Testis (tissue), 3 donors: ENCODE measurements around the gene TBX6. TPM values are rescaled to one million over a fixed set of nuclear protein-coding genes. Genes with fewer than 3 reads are reported as not detected.

Experiments
- DNase-seq: peaks from one replicate; pipeline ENCODE4 v3.0.0-alpha.2; 2019
- H3K27ac ChIP-seq, 2 donors: fragments of 200-600 bp; sonication (generic); one replicate each; pipeline ENCODE4 v1.5.1; 2019
- H3K27me3 ChIP-seq: fragments of 200-600 bp; sonication (generic); one replicate; pipeline ENCODE4 v1.5.1; 2019
- H3K36me3 ChIP-seq: fragments of 200-600 bp; sonication (generic); one replicate; pipeline ENCODE4 v1.5.1; 2017; ENCODE audit warnings: low read depth; ENCODE audit errors: missing control alignments
- H3K4me1 ChIP-seq: fragments of 200-600 bp; sonication (generic); one replicate; pipeline ENCODE4 v1.5.1; 2019
- H3K4me3 ChIP-seq, 2 donors: fragments of 200-600 bp; sonication (generic); one replicate each; pipeline ENCODE4 v1.5.1; 2017 to 2019
- H3K9me3 ChIP-seq: fragments of 200-600 bp; sonication (generic); one replicate; pipeline ENCODE4 v1.5.1; 2017
- CTCF ChIP-seq, 3 experiments: fragments of 450-650 bp in 2 of 3; fragments of 200-600 bp in 1 of 3; sonication (generic) in 1 of 3; IDR thresholded peaks; one replicate each; pipeline ENCODE4 v1.5.1; 2016 to 2019; ENCODE audit warnings: antibody characterized with exemption in 3 of 3, mild to moderate bottlenecking in 2 of 3, moderate library complexity in 1 of 3
- POLR2A ChIP-seq: fragments of 450-650 bp; IDR thresholded peaks from one replicate; pipeline ENCODE4 v1.6.1; 2017; ENCODE audit warnings: antibody characterized with exemption, mild to moderate bottlenecking, moderate library complexity
- WGBS, 2 donors: methylation state at CpG; one replicate each; pipeline ENCODE4 v1.1.5; 2018; 5-methylcytosine and 5-hydroxymethylcytosine counted together
- intact Hi-C: fragments of 100-400 bp; cut with DNase I; formaldehyde crosslinking; loops from one replicate; pipeline ENCODE4 v1.15.1; 2023; ENCODE audit warnings: low total_unique reads
- polyA plus RNA-seq: library from polyadenylated mRNA; stranded (reverse); fragments of 350-450 nt; fragmentation: Illumina TruSeq; extraction: RNeasy Lipid Tissue Mini Kit (QIAGEN cat#74804); gene quantifications from one replicate; pipeline ENCODE4 v1.2.3, GENCODE V29; 2014; ENCODE audit warnings: low read depth, low replicate concordance; ENCODE audit not compliant: insufficient read depth
- total RNA-seq, 2 donors: library from RNA; depleted of rRNA; stranded (reverse); fragments of >200 nt; gene quantifications; one replicate each; pipeline ENCODE4 v1.2.3, GENCODE V29; 2016

TBX6 gene
- total and polyA plus RNA-seq, 3 donors from 2014 or later = 1.3 to 2.9 (median 1.7) TPM

DNA sequence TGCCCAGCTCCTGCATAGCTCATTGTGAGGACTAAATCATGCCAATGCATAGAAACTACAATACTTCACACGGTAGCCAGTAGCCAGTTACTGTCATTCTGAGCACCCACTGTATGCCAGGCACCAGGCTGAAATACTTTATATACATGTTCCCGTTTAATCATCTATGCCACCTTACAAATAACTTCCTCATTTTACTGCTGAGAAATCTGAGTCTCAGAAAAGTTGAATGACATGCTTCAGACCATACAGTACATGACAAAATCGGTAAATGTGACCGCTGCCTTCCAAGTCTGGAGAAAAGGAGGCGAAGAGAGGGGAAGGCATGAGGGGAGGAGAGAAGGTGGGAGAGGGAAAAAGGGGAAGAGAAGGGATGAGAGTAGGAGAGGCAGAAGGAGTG, 51.5 kb downstream of the TBX6 start:
- Histone ChIP-seq H3K27me3 (no peaks in the 10 kb centered on the region), H3K36me3 (no peaks in the 10 kb centered on the region), H3K27ac (no peak overlapping the region), H3K4me1 (no peaks in the 10 kb centered on the region), H3K4me3 (no peak overlapping the region), H3K9me3 (no peaks in the 10 kb centered on the region)
- intact Hi-C loops = no loop called here
- TF ChIP-seq POLR2A = no peak
- TF ChIP-seq CTCF (IDR thresholded peaks at IDR 0.05) = no peak
- no peak for DNase-seq
- 80 to 85% methylated on average over 5 of the region's 5 CpGs for WGBS, 2 donors

Other genes starting within 250 kb of the TBX6 start
- 100 to 1,000 TPM in 1 of 2 donors, 10 to 100 TPM in 1; 90.3 to 100 TPM for gene CDIPT, start 228.7 kb downstream of the TBX6 start, total RNA-seq
- gene CDIPT, start 228.7 kb downstream of the TBX6 start, polyA plus RNA-seq = 68.7 TPM
- gene SEZ6L2, start 192.4 kb downstream of the TBX6 start, total RNA-seq = 10 to 100 TPM; 43.7 to 57.5 TPM
- gene SEZ6L2, start 192.4 kb downstream of the TBX6 start, polyA plus RNA-seq = 40.9 TPM
- 10 to 100 TPM in 1 of 2 donors, 1 to 10 TPM in 1; 6.2 to 13.7 TPM for gene ASPHD1, start 191.4 kb downstream of the TBX6 start, total RNA-seq
- gene ASPHD1, start 191.4 kb downstream of the TBX6 start, polyA plus RNA-seq = 11.1 TPM
- gene KCTD13, start 165.7 kb downstream of the TBX6 start, total RNA-seq = 100 to 1,000 TPM; 202 to 241 TPM
- gene KCTD13, start 165.7 kb downstream of the TBX6 start, polyA plus RNA-seq = 126 TPM
- gene TMEM219, start 129.8 kb downstream of the TBX6 start, total RNA-seq = 100 to 1,000 TPM; 160 to 203 TPM
- gene TMEM219, start 129.8 kb downstream of the TBX6 start, polyA plus RNA-seq = 280 TPM
- gene TAOK2, start 118.1 kb downstream of the TBX6 start, total RNA-seq = 100 to 1,000 TPM; 126 to 140 TPM
- gene TAOK2, start 118.1 kb downstream of the TBX6 start, polyA plus RNA-seq = 66.5 TPM
- gene HIRIP3, start 96.3 kb downstream of the TBX6 start, total RNA-seq = 10 to 100 TPM; 32.1 to 40.2 TPM
- 57.3 TPM for gene HIRIP3, start 96.3 kb downstream of the TBX6 start, polyA plus RNA-seq
- 10 to 100 TPM; 64.0 to 72.3 TPM for gene INO80E, start 95.7 kb downstream of the TBX6 start, total RNA-seq
- 98.1 TPM for gene INO80E, start 95.7 kb downstream of the TBX6 start, polyA plus RNA-seq
- 10 to 100 TPM; 28.3 to 45.3 TPM for gene DOC2A, start 80.9 kb downstream of the TBX6 start, total RNA-seq
- 75.1 TPM for gene DOC2A, start 80.9 kb downstream of the TBX6 start, polyA plus RNA-seq
- 10 to 100 TPM; 12.4 to 91.3 TPM for gene C16orf92, start 68.7 kb downstream of the TBX6 start, total RNA-seq
- gene C16orf92, start 68.7 kb downstream of the TBX6 start, polyA plus RNA-seq = 20.3 TPM
- gene TLCD3B, start 60.7 kb downstream of the TBX6 start, total RNA-seq = 10 to 100 TPM; 51.8 to 82.7 TPM
- 194 TPM for gene TLCD3B, start 60.7 kb downstream of the TBX6 start, polyA plus RNA-seq
- gene ALDOA, start 26.2 kb downstream of the TBX6 start, total RNA-seq = 100 to 1,000 TPM; 373 to 521 TPM
- gene ALDOA, start 26.2 kb downstream of the TBX6 start, polyA plus RNA-seq = 467 TPM
- 100 to 1,000 TPM in 1 of 2 donors, 10 to 100 TPM in 1; 82.1 to 109 TPM for gene PPP4C, start 15.9 kb downstream of the TBX6 start, total RNA-seq
- gene PPP4C, start 15.9 kb downstream of the TBX6 start, polyA plus RNA-seq = 154 TPM
- gene YPEL3, start 4.3 kb upstream of the TBX6 start, total RNA-seq = 10 to 100 TPM; 69.4 to 75.3 TPM
- 55.3 TPM for gene YPEL3, start 4.3 kb upstream of the TBX6 start, polyA plus RNA-seq
- 1 to 10 TPM; 1.5 to 4.0 TPM for gene GDPD3, start 21.6 kb upstream of the TBX6 start, total RNA-seq
- gene GDPD3, start 21.6 kb upstream of the TBX6 start, polyA plus RNA-seq = 7.2 TPM
- gene MAPK3, start 31.3 kb upstream of the TBX6 start, total RNA-seq = 10 to 100 TPM; 69.4 to 81.8 TPM
- 109 TPM for gene MAPK3, start 31.3 kb upstream of the TBX6 start, polyA plus RNA-seq
- 1 to 10 TPM; 4.4 to 9.6 TPM for gene CORO1A, start 91.7 kb upstream of the TBX6 start, total RNA-seq
- gene CORO1A, start 91.7 kb upstream of the TBX6 start, polyA plus RNA-seq = 19.7 TPM
- gene BOLA2B, start 101.7 kb upstream of the TBX6 start, total RNA-seq = 100 to 1,000 TPM; 133 to 161 TPM
- gene BOLA2B, start 101.7 kb upstream of the TBX6 start, polyA plus RNA-seq = 70.9 TPM
- gene SLX1A, start 102.0 kb upstream of the TBX6 start, total RNA-seq = 10 to 100 TPM; 42.4 to 44.8 TPM
- gene SLX1A, start 102.0 kb upstream of the TBX6 start, polyA plus RNA-seq = 10.4 TPM
- 10 to 100 TPM in 1 of 2 donors, 1 to 10 TPM in 1; 6.8 to 20.0 TPM for gene SULT1A3, start 107.3 kb upstream of the TBX6 start, total RNA-seq
- gene SULT1A3, start 107.3 kb upstream of the TBX6 start, polyA plus RNA-seq = 6.4 TPM
- gene NPIPB13, start 156.6 kb upstream of the TBX6 start, total RNA-seq = 10 to 100 TPM; 11.0 to 15.7 TPM
- 4.7 TPM for gene NPIPB13, start 156.6 kb upstream of the TBX6 start, polyA plus RNA-seq